GM23248 (cell line): ENCODE measurements around the gene FADS6.

Experiments
- EZH2 ChIP-seq: fragments of 200-600 bp; sonication (generic); IDR thresholded peaks from 2 replicates; pipeline ENCODE4 v1.6.1; 2018; ENCODE audit warnings: antibody characterized with exemption, mild to moderate bottlenecking; ENCODE audit not compliant: insufficient read depth, poor library complexity, severe bottlenecking
- EZH2phosphoT487 ChIP-seq: fragments of 200-600 bp; sonication (generic); IDR thresholded peaks from 2 replicates; pipeline ENCODE4 v1.6.1; 2018; ENCODE audit warnings: antibody characterized with exemption, moderate library complexity, mild to moderate bottlenecking, low read depth; ENCODE audit not compliant: insufficient read depth

- TF ChIP-seq EZH2 (no peak), EZH2phosphoT487 (no peak)
Measured at GRCh38 chr17:74827800-74828199, 65.6 kb downstream of the FADS6 start.
